GM04504 (cell line): ENCODE results near the gene BOK.

ENCODE experiments used
- DNase-seq: peaks from one replicate; pipeline ENCODE4 v3.0.0-alpha.2; 2012; ENCODE audit warnings: low read depth

BOK gene

GRCh38 chr2:241539616-241540374 is 18.8 kb upstream of the BOK start:
- DNase-seq, result no peak

- no peak for DNase-seq
These were observed 18.2 kb upstream of the BOK start for GRCh38 chr2:241540401-241540770.

- DNase-seq, result no peak
These were observed 17.6 kb upstream of the BOK start for GRCh38 chr2:241540771-241541561.

GRCh38 chr2:241541564-241542277 is 16.8 kb upstream of the BOK start:
- no peak for DNase-seq

GRCh38 chr2:241542278-241542605 is 16.3 kb upstream of the BOK start:
- DNase-seq, result no peak

GRCh38 chr2:241545106-241545505 is 13.4 kb upstream of the BOK start:
- peak; percentile 70 for DNase-seq

- DNase-seq, result no peak
These were observed 12.7 kb upstream of the BOK start for GRCh38 chr2:241545523-241546473.

GRCh38 chr2:241546771-241547498 is 11.6 kb upstream of the BOK start:
- peak; percentile 90 for DNase-seq

GRCh38 chr2:241547781-241548450 is 10.6 kb upstream of the BOK start:
- DNase-seq, result no peak

- no peak for DNase-seq
These were observed 10.1 kb upstream of the BOK start for GRCh38 chr2:241548451-241548835.

- no peak for DNase-seq
These were observed 7.6 kb upstream of the BOK start for GRCh38 chr2:241550616-241551580.

GRCh38 chr2:241551599-241551997 is 6.9 kb upstream of the BOK start:
- DNase-seq, result no peak

GRCh38 chr2:241551998-241552737 is 6.4 kb upstream of the BOK start:
- DNase-seq, result no peak

- no peak for DNase-seq
These were observed 5.1 kb upstream of the BOK start for GRCh38 chr2:241553512-241553830.

- no peak for DNase-seq
These were observed 4.6 kb upstream of the BOK start for GRCh38 chr2:241553981-241554380.

- no peak for DNase-seq
These were observed 3.8 kb upstream of the BOK start for GRCh38 chr2:241554610-241555322.

- DNase-seq, result no peak
These were observed 2.8 kb upstream of the BOK start for GRCh38 chr2:241555711-241556110.

GRCh38 chr2:241556746-241557145 is 1.8 kb upstream of the BOK start:
- DNase-seq, result no peak
